Loucy (cell line): ENCODE data around the gene ASIC2.

ENCODE experiments used
- H2AFZ ChIP-seq: fragments of 200-600 bp; sonication (generic); 2 replicates; pipeline ENCODE4 v1.6.0; 2016; ENCODE audit warnings: antibody characterized with exemption, mild to moderate bottlenecking, low read length, moderate library complexity
- H3F3A ChIP-seq: fragments of 200-600 bp; 2 replicates; pipeline ENCODE4 v1.6.0; 2016; ENCODE audit warnings: antibody characterized with exemption, low read depth, mild to moderate bottlenecking
- H3K27me3 ChIP-seq: fragments of 200-600 bp; sonication (generic); 2 replicates; pipeline ENCODE4 v1.6.1; 2014; ENCODE audit warnings: low read length, mild to moderate bottlenecking; ENCODE audit not compliant: insufficient read depth, poor library complexity, severe bottlenecking
- H3K36me3 ChIP-seq: fragments of 200-600 bp; sonication (generic); 2 replicates; pipeline ENCODE4 v1.6.1; 2016; ENCODE audit warnings: low read length; ENCODE audit not compliant: insufficient read depth
- H3K4me1 ChIP-seq: fragments of 200-600 bp; sonication (generic); 2 replicates; pipeline ENCODE4 v1.5.1; 2014; ENCODE audit warnings: low read length, mild to moderate bottlenecking; ENCODE audit not compliant: insufficient read depth, poor library complexity, severe bottlenecking
- H3K4me2 ChIP-seq: fragments of 200-600 bp; sonication (generic); 2 replicates; pipeline ENCODE4 v1.6.0; 2014; ENCODE audit warnings: antibody characterized with exemption, low read length, low read depth, mild to moderate bottlenecking; ENCODE audit not compliant: poor library complexity, severe bottlenecking
- H3K4me3 ChIP-seq: fragments of 200-600 bp; sonication (generic); 2 replicates; pipeline ENCODE4 v1.5.1; 2014; ENCODE audit warnings: low read length, mild to moderate bottlenecking, mixed read lengths; ENCODE audit not compliant: poor library complexity, severe bottlenecking
- H3K79me2 ChIP-seq: fragments of 200-600 bp; sonication (generic); 2 replicates; pipeline ENCODE4 v1.6.1; 2014; ENCODE audit warnings: low read length; ENCODE audit not compliant: insufficient read depth
- H3K9ac ChIP-seq: fragments of 200-600 bp; sonication (generic); 2 replicates; pipeline ENCODE4 v1.6.0; 2014; ENCODE audit warnings: mild to moderate bottlenecking, low read depth, low read length, moderate library complexity; ENCODE audit not compliant: poor library complexity, severe bottlenecking
- H3K9me2 ChIP-seq: fragments of 200-600 bp; sonication (generic); replicated peaks from 2 replicates; pipeline ENCODE4 v1.6.1; 2016; ENCODE audit warnings: low read depth, low read length, mixed read lengths
- H3K9me3 ChIP-seq: fragments of 200-600 bp; sonication (generic); 2 replicates; pipeline ENCODE4 v1.6.1; 2014; ENCODE audit warnings: mild to moderate bottlenecking, antibody characterized with exemption, low read length, low read depth; ENCODE audit not compliant: insufficient read depth
- H4K20me1 ChIP-seq: fragments of 200-600 bp; sonication (generic); 2 replicates; pipeline ENCODE4 v1.6.0; 2014; ENCODE audit warnings: antibody characterized with exemption, low read length, mild to moderate bottlenecking; ENCODE audit not compliant: insufficient read depth, poor library complexity, severe bottlenecking
- EZH2phosphoT487 ChIP-seq: fragments of 200-600 bp; IDR thresholded peaks from 2 replicates; pipeline ENCODE4 v1.6.1; 2018; ENCODE audit warnings: antibody characterized with exemption, mild to moderate bottlenecking, moderate library complexity, borderline replicate concordance
- TF ChIP-seq, protein P1 (sequence below): fragments of 200-600 bp; sonication (generic); conservative IDR thresholded peaks from 2 replicates; pipeline ENCODE4 v1.5.1; 2014; ENCODE audit warnings: mild to moderate bottlenecking, antibody characterized with exemption, low read length

Gene ASIC2

GRCh38 chr17:33055746-33056145 is 237.3 kb downstream of the ASIC2 start:
- Histone ChIP-seq H3K4me1 (no peaks in the 10 kb centered on the region), H3K9ac (no peak overlapping the region), H3F3A (no peaks in the 10 kb centered on the region), H3K27me3 (no peaks in the 10 kb centered on the region), H4K20me1 (no peaks in the 10 kb centered on the region), H3K36me3 (no peaks in the 10 kb centered on the region), H2AFZ (no peak overlapping the region), H3K9me2 (no peaks in the 10 kb centered on the region), H3K4me3 (no peak overlapping the region), H3K9me3 (no peaks in the 10 kb centered on the region; the same call in 1 of the 2 replicates), H3K4me2 (no peak overlapping the region), H3K79me2 (no peaks in the 10 kb centered on the region)
- no peak for TF ChIP-seq EZH2phosphoT487
- TF ChIP-seq, protein P1, sequence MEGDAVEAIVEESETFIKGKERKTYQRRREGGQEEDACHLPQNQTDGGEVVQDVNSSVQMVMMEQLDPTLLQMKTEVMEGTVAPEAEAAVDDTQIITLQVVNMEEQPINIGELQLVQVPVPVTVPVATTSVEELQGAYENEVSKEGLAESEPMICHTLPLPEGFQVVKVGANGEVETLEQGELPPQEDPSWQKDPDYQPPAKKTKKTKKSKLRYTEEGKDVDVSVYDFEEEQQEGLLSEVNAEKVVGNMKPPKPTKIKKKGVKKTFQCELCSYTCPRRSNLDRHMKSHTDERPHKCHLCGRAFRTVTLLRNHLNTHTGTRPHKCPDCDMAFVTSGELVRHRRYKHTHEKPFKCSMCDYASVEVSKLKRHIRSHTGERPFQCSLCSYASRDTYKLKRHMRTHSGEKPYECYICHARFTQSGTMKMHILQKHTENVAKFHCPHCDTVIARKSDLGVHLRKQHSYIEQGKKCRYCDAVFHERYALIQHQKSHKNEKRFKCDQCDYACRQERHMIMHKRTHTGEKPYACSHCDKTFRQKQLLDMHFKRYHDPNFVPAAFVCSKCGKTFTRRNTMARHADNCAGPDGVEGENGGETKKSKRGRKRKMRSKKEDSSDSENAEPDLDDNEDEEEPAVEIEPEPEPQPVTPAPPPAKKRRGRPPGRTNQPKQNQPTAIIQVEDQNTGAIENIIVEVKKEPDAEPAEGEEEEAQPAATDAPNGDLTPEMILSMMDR, result no peak

- Histone ChIP-seq H3K27me3 (no peaks in the 10 kb centered on the region), H3K4me1 (no peaks in the 10 kb centered on the region), H3K79me2 (no peaks in the 10 kb centered on the region), H3K9me2 (no peaks in the 10 kb centered on the region), H3K9me3 (no peaks in the 10 kb centered on the region; the same call in 1 of the 2 replicates), H3F3A (no peaks in the 10 kb centered on the region), H3K36me3 (no peaks in the 10 kb centered on the region), H4K20me1 (no peaks in the 10 kb centered on the region), H3K9ac (no peak overlapping the region), H2AFZ (no peak overlapping the region), H3K4me3 (no peak overlapping the region), H3K4me2 (no peak overlapping the region)
- TF ChIP-seq, protein P1, result no peak
- TF ChIP-seq EZH2phosphoT487, result no peak
Observed at GRCh38 chr17:33055171-33055611, 237.9 kb downstream of the ASIC2 start.

DNA sequence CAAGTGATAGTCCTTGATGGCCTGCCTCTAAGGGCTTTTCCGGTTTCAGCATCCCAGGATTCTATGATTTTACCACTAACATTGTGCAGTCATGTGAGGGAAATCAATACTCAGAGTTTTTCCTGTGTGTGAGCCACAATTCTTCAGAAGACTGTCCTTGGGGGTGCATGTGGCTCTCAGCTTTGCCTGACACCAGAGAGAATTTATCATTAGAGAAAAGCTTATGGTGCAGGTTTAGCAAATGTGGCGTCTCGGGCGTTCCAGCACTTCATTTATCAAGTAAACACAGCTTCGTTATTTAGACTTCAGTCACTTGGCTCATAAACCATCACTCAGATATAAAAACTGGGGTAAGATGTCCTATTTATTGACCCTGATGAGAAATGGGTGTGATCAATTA is 238.7 kb downstream of the ASIC2 start:
- H3K4me2 ChIP-seq, result no peak overlapping the region
- no peaks in the 10 kb centered on the region for H3K9me2 ChIP-seq
- no peaks in the 10 kb centered on the region for H3K36me3 ChIP-seq
- TF ChIP-seq, protein P1, result no peak
- TF ChIP-seq EZH2phosphoT487, result no peak
- no peaks in the 10 kb centered on the region for H4K20me1 ChIP-seq
- H3F3A ChIP-seq, result no peaks in the 10 kb centered on the region
- no peaks in the 10 kb centered on the region for H3K79me2 ChIP-seq
- no peak overlapping the region for H3K4me3 ChIP-seq
- H3K4me1 ChIP-seq, result no peaks in the 10 kb centered on the region
- H3K9ac ChIP-seq, result no peak overlapping the region
- H3K27me3 ChIP-seq, result no peaks in the 10 kb centered on the region
- H3K9me3 ChIP-seq, result no peaks in the 10 kb centered on the region; the same call in 1 of the 2 replicates
- H2AFZ ChIP-seq, result no peak overlapping the region
